GM18519 (cell line): Measurements from ENCODE around the gene IL20RA.
"Not testable (repeated sequence)": the region's sequence is repeated elsewhere in the genome, so short reads cannot be mapped to it uniquely, and the experiment has no call there.

Experiments
- ATAC-seq: cut with Tn5 transposase; IDR thresholded peaks from one replicate; pipeline ENCODE4 v1.9.1; 2021; ENCODE audit warnings: mild to moderate bottlenecking, moderate library complexity; ENCODE audit not compliant: unreplicated experiment, low FRiP score

Gene IL20RA, protein sequence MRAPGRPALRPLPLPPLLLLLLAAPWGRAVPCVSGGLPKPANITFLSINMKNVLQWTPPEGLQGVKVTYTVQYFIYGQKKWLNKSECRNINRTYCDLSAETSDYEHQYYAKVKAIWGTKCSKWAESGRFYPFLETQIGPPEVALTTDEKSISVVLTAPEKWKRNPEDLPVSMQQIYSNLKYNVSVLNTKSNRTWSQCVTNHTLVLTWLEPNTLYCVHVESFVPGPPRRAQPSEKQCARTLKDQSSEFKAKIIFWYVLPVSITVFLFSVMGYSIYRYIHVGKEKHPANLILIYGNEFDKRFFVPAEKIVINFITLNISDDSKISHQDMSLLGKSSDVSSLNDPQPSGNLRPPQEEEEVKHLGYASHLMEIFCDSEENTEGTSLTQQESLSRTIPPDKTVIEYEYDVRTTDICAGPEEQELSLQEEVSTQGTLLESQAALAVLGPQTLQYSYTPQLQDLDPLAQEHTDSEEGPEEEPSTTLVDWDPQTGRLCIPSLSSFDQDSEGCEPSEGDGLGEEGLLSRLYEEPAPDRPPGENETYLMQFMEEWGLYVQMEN

GRCh38 chr6:137044366-137045221 lies at the start of gene IL20RA:
IL20RA (minus strand) TSS chr6:137044965; CDS start chr6:137044728, 237 bp downstream.
- ATAC-seq = no peak

GRCh38 chr6:137093183-137094069 lies 48.7 kb upstream of the IL20RA start:
- no peak for ATAC-seq

GRCh38 chr6:137092018-137092417 lies 47.3 kb upstream of the IL20RA start:
- ATAC-seq = no peak

DNA sequence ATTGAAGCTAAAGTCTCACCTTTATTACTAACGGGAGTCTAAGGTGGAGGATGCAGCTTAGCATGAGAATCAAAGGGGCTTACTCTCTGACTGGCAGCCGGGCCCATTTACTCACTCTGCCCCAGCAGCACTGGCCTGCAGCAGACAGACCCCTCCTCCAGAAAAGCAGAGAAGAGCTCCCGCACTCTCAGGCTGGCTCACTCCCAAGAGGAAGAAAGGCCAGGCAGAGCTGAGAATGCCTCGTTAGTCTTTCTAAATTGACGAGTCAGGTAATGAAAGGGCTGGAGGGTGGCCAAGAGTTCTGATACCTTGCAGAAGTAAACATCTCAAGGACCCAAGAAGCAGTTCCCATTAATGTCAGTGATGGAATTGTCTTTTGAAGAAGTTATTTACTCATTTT lies 44.5 kb upstream of the IL20RA start:
- no peak for ATAC-seq

DNA sequence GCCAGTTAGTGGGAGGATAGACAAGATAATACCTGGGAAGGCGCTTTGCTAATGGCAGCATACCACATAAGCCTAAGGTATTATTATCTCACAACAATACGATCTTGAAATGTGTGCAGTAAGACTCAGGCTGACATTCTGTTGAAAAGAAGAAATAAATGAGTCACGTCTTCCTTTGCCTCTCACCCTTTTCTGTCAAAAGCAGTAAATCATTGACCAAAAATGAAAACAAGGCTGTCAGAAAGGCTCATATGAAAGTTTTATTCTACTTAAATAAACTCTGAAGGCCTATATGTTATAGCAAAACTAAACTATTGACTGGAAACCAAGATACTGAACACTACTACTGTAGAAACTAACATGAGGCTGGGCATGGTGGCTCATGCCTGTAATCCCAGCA lies 43.1 kb upstream of the IL20RA start:
- ATAC-seq = no peak

DNA sequence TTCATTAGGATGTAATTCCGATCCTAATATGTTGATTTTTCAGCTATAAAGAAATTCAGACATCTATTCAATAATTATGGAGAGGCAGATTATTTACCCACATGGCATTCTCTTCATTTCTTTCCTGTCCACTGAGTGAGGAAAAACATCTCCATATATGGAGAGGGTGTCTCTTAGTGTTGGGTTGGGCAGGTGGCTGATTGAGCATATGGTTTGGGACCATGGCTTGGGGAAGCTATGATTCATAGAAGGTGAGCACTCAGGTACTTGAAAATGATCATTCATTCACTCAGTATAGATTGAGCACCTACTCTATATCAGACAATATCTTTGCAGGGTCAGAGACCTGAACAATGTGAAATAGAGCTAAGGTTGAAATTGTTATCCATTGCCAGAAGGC lies 41.3 kb upstream of the IL20RA start:
- ATAC-seq = no peak

DNA sequence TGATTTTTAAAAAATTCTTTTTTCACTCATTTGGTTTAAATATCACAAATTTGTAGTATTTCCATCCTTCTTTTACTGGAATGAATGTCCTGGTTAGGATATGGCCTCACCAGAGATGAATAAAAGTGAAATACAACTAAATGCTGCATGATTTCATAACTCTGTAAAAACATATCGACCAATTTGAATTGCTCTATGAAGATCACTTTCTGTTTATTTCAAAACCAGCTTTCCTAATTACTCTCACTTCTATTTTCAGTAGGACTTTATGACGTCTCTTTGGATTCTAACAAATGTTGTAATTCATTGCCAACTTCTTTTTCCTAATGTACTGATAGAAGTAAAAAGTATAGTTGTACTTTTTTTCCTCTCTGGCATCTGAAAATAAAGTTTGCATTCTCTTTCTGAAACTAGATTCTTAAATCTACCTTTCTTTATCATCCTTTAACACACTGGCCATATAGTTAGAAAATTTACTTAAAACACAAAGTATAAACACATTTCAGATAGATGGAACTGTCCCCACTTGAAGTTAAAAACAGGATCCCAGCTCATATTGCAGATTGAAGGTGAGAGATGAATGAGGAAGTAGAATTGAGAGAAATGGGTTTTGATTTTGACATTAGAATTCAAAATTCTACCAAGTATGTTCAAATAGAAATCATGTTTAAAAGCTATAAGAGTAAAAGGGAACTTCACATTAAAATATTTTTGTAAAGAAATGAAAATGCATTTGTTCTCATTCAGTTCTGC lies 40.3 kb upstream of the IL20RA start:
- ATAC-seq = no peak

- no peak for ATAC-seq
Observed at GRCh38 chr6:137084090-137084489, 39.3 kb upstream of the IL20RA start.

DNA sequence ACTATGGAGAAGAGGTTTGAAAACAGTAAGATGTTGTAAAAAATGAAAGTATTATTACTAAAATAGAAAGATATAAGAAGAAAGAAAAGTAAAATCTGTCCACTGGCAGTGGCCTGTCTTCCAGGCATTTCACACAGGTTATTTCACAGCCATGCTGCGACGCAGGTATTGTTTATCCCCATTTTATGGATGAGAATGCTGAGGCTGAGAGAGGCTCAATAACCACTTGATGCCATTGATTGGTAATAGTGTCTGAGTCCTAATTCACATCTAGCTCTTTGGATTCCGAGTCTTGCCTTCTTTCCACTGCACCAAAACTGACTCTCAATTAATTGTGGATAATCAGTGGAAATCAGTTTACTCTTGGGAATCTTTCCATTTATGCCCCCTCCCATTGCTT lies 37.2 kb upstream of the IL20RA start:
- ATAC-seq = no peak

- ATAC-seq = no peak
Observed at GRCh38 chr6:137080711-137081110, 35.9 kb upstream of the IL20RA start.

DNA sequence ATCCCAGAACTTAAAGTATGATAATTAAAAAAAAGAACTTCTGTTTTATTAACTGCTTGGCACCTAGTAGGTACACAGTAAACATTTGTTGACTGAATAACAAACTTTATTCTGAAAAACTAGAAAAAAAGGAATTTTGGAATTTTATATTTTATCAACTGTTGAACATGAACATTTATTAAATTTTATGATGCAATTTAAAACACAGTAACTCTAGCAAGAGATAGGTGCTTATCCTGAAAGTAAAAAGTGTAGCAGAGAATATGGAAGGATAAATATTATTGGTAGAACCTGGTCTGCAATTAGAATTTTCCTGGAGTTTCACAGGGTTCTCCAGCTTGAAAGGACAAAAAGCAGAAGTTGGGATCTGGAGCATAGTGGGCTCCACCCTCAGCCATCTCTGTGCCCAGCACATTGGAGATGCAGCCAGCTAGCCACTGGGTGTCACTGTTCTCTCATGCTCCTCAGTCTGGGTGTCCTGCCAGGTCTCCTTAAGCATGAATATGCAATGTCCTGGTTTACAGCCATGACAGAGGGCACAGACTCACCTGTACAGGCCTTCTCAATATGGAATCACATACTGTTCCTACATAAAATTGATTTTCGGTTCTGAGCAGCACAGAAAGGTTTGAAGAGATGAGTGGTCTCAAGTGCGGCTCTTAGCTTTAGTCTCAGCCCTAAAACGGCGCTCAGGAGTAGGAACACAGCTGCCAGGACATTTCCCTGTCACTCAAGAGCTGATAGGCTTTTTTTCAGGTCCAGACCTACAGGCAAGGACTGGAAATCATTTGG lies 31.7 kb upstream of the IL20RA start:
- ATAC-seq = peak; percentile 95

DNA sequence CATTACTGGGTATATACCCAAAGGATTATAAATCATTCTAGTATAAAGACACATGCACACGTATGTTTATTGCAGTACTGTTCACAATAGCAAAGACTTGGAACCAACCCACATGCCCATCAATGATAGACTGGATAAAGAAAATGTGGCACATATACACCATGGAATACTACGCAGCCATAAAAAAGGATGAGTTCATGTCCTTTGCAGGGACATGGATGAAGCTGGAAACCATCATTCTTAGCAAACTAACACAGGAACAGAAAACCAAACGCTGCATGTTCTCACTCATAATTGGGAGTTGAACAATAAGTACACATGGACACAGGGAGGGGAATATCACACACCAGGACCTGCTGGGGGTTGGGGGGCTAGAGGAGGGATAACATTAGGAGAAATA lies 31.0 kb upstream of the IL20RA start:
- ATAC-seq = not testable (repeated sequence)

- no peak for ATAC-seq
Observed at GRCh38 chr6:137070303-137070702, 25.5 kb upstream of the IL20RA start.

- no peak for ATAC-seq
Observed at GRCh38 chr6:137067399-137067798, 22.6 kb upstream of the IL20RA start.

GRCh38 chr6:137058037-137058436 lies 13.3 kb upstream of the IL20RA start:
- no peak for ATAC-seq

- ATAC-seq = no peak
Observed at GRCh38 chr6:137056121-137056880, 11.5 kb upstream of the IL20RA start.

- ATAC-seq = no peak
Observed at GRCh38 chr6:137051790-137052472, 7.2 kb upstream of the IL20RA start.

DNA sequence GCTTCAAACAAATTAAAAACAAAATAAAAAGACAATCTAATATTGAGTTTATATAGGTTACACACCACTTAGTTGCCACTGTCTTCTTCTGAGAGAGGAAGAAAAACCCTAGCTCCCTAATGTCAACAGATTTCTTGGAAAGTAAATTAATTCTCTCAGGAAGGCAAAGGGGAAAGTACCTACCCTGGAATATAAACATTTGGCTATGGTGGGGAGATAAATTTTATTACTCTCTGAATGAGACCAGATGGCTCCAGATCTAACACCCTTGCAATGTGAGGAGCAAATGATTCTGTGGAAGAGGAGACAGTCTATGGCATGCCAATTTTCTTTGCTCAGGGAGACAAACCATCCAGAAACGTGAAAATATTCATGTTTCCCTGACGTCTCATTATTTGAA lies 4.3 kb upstream of the IL20RA start:
- ATAC-seq = no peak
